Measurements from ENCODE around the gene CDKN1A.

The CDKN1A gene

GRCh38 chr6:36655085-36655724 is 23.3 kb upstream of the CDKN1A start:
- DNase-seq (ENCODE audit: low spot score): no peak

GRCh38 chr6:36656441-36656840 is 22.1 kb upstream of the CDKN1A start:
- DNase-seq (ENCODE audit: low spot score): no peak

- DNase-seq (ENCODE audit: low spot score): no peak
Measured at GRCh38 chr6:36657271-36657670, 21.2 kb upstream of the CDKN1A start.

- DNase-seq (ENCODE audit: low spot score): no peak
Measured at GRCh38 chr6:36657942-36658544, 20.5 kb upstream of the CDKN1A start.

GRCh38 chr6:36659271-36659670 is 19.2 kb upstream of the CDKN1A start:
- DNase-seq (ENCODE audit: low spot score): no peak

- DNase-seq (ENCODE audit: low spot score): no peak
Measured at GRCh38 chr6:36660771-36661471, 17.6 kb upstream of the CDKN1A start.

GRCh38 chr6:36662380-36662779 is 16.1 kb upstream of the CDKN1A start:
- no peak for DNase-seq (ENCODE audit: low spot score)

GRCh38 chr6:36662827-36663256 is 15.7 kb upstream of the CDKN1A start:
- DNase-seq (ENCODE audit: low spot score): peak; percentile 65

GRCh38 chr6:36663504-36664446 is 14.7 kb upstream of the CDKN1A start:
- DNase-seq (ENCODE audit: low spot score): no peak

- DNase-seq (ENCODE audit: low spot score): no peak
Measured at GRCh38 chr6:36665180-36665579, 13.3 kb upstream of the CDKN1A start.

- no peak for DNase-seq (ENCODE audit: low spot score)
Measured at GRCh38 chr6:36666287-36666686, 12.2 kb upstream of the CDKN1A start.

- peak; percentile 86 for DNase-seq (ENCODE audit: low spot score)
Measured at GRCh38 chr6:36666826-36667591, 11.5 kb upstream of the CDKN1A start.

- DNase-seq (ENCODE audit: low spot score): no peak
Measured at GRCh38 chr6:36668591-36668990, 9.9 kb upstream of the CDKN1A start.

- DNase-seq (ENCODE audit: low spot score): no peak
Measured at GRCh38 chr6:36669002-36669401, 9.5 kb upstream of the CDKN1A start.

GRCh38 chr6:36670271-36670670 is 8.2 kb upstream of the CDKN1A start:
- DNase-seq (ENCODE audit: low spot score): no peak

GRCh38 chr6:36671687-36672375 is 6.7 kb upstream of the CDKN1A start:
- no peak for DNase-seq (ENCODE audit: low spot score)

GRCh38 chr6:36673882-36674281 is 4.6 kb upstream of the CDKN1A start:
- DNase-seq (ENCODE audit: low spot score): no peak

GRCh38 chr6:36674942-36675341 is 3.6 kb upstream of the CDKN1A start:
- no peak for DNase-seq (ENCODE audit: low spot score)

- DNase-seq (ENCODE audit: low spot score): peak; percentile 67
Measured at GRCh38 chr6:36676141-36677058, 2.1 kb upstream of the CDKN1A start.
